Nucleus accumbens (tissue), 56 donors: ENCODE results near the gene TRPC4.
"Not testable (repeated sequence)": the region's sequence is repeated elsewhere in the genome, so short reads cannot be mapped to it uniquely, and the experiment has no call there.

Experiments used
- DNase-seq, 56 donors: peaks; one replicate each; lab custom pipeline; 2025; lab: John Stamatoyannopoulos, UW

The TRPC4 gene

DNA sequence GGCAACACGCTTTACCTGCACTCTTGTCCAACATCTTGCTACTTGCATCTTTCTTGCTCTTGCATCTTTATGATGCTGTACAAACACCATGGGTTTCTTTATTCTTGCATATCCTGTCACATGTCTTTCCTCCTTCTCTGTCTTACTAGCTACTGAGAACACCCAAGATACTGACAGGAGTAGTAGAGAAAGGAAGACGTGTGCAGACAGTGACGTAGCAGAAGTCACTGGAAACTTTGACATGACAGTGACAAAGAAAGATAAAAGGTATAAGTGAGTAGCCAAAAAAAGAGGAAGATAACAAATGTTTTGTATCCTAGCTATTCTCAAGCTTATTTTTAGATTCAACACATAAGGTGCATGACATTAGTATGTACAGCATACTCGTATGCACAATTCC, 34.2 kb downstream of the TRPC4 start:
- no peak for DNase-seq

DNA sequence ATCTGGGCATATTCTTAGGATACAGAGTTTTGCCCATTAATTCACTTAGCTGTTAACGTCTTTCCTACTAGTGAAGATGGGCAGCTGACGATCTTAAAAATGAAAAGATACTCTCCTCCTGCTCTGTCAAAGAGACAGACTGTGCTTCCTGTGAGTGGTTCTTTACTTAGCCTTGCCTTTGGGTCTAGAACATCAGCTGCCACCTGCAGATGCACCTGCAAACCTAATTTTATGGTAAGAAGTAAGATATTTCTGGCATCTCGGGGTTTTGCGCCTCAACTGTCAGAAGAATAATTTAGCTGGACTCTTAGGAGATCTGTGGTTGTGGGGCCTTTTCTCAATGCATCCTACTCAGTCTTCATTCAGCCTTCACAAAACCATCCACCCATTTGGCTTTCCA, 36.2 kb downstream of the TRPC4 start:
- DNase-seq = no peak

DNA sequence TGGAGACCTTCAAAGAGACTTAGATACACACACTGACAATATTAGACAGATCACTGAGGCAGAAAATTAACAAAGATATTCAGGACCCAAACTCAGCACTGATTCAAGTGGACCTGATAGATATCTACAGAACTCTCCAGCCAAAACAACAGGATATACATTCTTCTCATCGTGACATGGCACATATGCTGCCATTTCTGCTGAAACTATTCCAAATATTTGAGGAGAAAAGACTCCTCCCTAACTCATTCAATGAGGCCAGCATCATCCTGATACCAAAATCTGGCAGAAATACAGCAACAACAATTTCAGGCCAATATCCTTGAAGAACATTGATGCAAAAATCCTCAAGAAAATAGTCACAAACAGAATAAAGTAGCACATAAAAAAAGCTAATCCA, 53.3 kb downstream of the TRPC4 start:
- DNase-seq = no peak

DNA sequence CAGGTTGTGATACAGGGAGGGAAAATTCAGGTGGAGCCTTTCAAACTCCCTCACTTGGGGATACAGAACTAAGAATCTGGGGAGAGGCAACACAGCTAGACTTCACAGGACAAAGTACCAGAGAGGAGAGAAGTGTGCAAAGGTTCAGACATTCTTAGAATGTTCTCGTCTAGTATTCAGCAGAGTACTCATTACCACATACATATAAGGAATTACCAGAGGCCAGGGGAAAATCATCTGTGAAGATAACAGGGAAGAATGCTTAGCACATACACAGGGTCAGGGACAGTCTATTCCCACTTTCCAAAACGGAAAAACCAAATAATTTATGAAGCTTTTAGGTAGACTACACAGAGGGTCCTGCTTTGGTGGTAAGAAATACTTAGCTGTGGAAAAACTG, 58.1 kb downstream of the TRPC4 start:
- no peak for DNase-seq

GRCh38 chr13:37806666-37807065, 62.9 kb downstream of the TRPC4 start:
- no peak for DNase-seq

GRCh38 chr13:37797631-37798030, 71.9 kb downstream of the TRPC4 start:
- DNase-seq = no peak

DNA sequence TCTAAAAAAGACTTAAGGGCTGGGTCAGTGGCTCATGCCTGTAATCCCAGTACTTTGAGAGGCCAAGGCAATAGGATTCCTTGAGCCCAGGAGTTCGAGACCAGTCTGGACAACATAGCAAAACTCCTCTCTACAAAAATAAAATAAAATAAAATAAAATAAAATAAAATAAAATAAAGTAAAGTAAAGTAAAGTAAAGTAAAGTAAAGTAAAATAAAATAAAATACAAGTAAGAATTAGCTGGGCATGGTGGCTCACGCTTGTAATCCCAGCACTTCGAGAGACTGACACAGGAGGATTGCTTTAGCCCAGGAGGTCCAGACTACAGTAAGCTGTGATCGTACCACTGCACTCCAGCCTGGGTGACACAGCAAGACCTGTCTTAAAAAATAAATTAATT, 72.8 kb downstream of the TRPC4 start:
- DNase-seq = not testable (repeated sequence)

DNA sequence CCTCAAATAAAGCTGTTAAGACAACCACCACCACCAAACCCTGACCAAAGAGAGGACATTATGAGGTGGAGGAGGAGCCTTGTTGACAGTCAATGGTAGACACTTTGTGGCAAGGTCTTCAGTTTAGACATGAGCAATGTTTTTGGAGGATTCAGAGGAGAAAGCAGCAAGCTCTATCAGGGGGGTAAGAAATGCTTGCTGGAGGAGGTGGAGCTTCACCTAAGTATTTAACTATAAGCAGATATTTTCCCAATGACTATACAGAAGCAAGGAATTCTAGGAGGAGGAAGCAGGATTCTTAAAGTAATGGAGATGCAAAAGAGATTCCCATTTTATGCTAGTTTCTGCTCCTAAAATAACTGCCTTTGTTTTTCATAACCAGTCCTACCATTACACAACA, 74.2 kb downstream of the TRPC4 start:
- no peak for DNase-seq

GRCh38 chr13:37791699-37792098, 77.9 kb downstream of the TRPC4 start:
- no peak for DNase-seq

GRCh38 chr13:37788346-37788745, 81.2 kb downstream of the TRPC4 start:
- no peak for DNase-seq

- no peak for DNase-seq
These were observed 91.9 kb downstream of the TRPC4 start for GRCh38 chr13:37777676-37778075.

DNA sequence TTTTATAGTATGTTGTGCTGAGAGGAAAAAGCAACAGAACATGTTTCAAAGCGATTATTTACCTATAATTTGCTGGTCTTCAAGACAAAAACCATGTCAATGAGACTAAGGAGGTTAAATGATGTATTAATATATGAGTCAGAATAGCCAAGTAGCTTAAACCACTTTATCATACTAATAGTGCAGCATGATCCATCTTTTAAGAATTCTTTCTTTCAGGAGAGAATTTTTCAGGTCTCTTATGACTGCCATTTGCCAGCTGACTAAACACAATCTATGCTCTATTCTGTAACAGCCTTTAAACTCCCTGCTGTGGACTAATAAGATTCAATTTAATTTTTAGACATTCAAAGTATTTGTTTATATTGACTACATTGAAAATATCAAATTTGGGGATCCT, 93.7 kb downstream of the TRPC4 start:
- DNase-seq = no peak

DNA sequence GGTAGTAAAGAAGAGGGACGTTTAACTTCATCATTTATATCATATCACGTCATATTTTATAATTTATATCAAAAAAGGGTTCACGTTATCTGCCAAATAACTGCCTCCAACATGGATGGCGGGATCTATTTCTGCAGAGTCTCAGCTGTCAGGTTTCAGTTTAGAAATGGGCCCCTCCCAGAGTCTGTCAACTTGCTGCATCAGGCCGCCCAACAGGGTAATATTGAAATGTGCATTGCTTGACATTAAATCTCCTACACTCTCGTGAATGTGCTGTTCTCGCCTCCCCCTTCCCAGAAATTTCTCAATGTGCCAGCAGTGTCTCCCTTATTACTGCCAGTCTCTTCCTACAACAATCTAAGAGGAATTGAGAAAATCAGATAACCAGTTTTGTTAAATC, 96.9 kb downstream of the TRPC4 start:
- no peak for DNase-seq

DNA sequence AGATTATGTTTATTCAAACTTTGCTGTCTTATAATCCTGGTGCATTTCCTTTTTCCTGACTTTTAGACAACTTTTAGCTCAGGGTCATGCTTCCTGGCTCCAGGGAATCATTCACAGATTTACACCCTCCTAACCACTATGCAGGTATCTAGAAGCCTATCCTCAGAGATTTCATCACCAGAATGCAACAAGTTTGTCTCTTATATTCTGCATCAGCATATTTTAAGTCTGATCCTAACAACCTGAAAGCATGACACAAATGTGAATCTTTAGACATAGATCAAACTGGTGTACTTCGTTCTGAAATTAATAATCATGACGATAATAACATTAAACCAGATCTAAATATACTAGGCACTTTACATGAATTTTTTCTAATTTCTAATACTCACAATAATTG, 100.0 kb downstream of the TRPC4 start:
- no peak for DNase-seq

GRCh38 chr13:37769078-37769477, 100.5 kb downstream of the TRPC4 start:
- no peak for DNase-seq

- DNase-seq = no peak
These were observed 103.1 kb downstream of the TRPC4 start for GRCh38 chr13:37766502-37766901.

DNA sequence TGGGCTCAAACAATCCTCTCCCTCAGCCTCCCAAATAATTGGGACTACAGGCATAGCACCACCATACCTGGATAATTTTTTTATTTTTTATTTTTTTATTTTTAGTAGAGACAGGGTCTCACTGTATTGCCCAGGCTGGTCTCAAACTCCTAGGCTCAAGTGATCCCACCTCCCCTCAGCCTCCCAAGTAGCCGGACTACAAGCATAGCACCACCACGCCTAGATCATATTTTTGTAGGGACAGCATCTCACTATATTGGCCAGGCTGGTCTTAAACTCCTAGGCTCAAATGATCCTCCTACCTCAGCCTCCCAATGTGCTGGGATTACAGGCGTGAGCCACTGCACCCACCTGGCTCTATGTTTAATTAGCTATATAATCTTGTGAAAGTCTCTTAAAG, 114.2 kb downstream of the TRPC4 start:
- DNase-seq = no peak

- no peak for DNase-seq
These were observed 115.8 kb downstream of the TRPC4 start for GRCh38 chr13:37753776-37754175.

GRCh38 chr13:37752146-37752545, 117.4 kb downstream of the TRPC4 start:
- peak in 5 of 56 donors; percentile 1 to 13 (median 2) for DNase-seq

DNA sequence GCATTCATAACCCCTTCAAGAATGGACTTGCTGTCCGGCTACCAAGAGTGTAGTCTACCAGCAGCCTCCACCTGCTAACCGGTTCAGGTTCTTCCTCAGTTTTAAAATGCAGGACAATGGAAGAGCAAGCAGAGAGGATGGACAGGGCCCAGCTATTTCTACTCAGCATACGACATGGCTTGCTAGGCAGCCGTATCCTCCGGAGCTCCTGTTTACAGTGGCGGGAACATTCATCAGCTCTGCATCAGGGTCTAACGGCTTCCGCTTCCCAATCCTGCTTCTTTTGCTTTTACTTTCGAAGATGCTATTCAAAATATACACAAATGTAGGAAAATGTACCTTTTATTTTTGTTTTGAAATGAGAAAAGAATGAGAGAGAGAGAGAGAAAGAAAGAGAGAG, 118.5 kb downstream of the TRPC4 start:
- DNase-seq = no peak

DNA sequence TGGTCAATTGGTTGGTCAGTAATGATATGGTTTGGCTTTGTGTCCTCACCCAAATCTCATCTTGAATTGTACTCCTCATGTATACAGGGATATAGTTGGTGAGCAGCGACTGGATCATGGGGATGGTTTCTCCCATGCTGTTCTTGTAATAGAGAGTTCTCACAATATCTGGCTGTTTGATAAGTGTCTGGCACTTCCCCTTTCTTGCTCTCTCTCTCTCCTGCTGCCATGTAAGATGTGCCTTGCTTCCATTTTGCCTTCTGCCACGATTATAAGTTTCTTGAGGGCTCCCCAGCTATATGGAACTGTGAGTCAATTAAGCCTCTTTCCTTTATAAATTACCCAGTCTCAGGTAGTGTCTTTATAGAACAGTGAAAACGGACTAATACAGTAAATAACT, 120.7 kb downstream of the TRPC4 start:
- no peak for DNase-seq

- DNase-seq = no peak
These were observed 122.4 kb downstream of the TRPC4 start for GRCh38 chr13:37747071-37747612.

DNA sequence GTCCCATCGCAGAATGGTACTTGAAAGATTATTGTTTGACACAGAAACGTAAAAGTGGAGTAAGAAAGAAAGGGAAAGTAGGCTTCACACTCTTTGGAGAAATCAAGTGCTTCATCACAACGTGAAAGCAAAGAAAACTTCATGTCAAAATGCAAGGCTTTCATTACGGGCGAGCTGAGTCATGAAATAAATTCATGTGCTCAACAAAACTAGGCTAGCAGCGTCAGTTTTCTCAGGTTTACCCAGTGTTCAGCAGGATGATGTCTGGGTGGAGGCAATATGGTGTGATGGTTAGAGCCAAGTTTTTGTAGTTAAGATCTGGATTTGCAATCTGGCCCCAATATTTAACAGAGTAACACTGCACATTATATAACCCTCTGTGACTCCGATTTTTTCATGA, 128.0 kb downstream of the TRPC4 start:
- no peak for DNase-seq
